Common myeloid progenitor, CD34-positive (primary cell): Measurements from ENCODE around the gene IL1RAPL2.

Experiments used
- CTCF ChIA-PET: fragments of 350-600 bp; sonication (Branson Sonifier 250); formaldehyde crosslinking; loops from one replicate; lab custom pipeline; 2021; ENCODE audit warnings: antibody characterized with exemption; lab: Charles Lee
- POLR2A ChIA-PET: fragments of 350-600 bp; sonication (Branson Sonifier 250); formaldehyde crosslinking; loops from one replicate; lab custom pipeline; 2021; ENCODE audit warnings: antibody characterized with exemption; lab: Charles Lee
- DNase-seq, 3 donors: peaks; one replicate each; pipeline versions ENCODE4 v3.0.0 to v3.0.0-alpha.2; 2013
- H3K27ac ChIP-seq, 2 experiments: 1 replicate in 1 of 2; 2 replicates in 1 of 2; pipeline ENCODE4 v1.7.0; 2013; ENCODE audit warnings: inconsistent platforms in 2 of 2, low read length in 2 of 2, mild to moderate bottlenecking in 2 of 2, low read depth in 1 of 2, moderate library complexity in 1 of 2; ENCODE audit not compliant: severe bottlenecking in 2 of 2, insufficient read depth in 1 of 2, poor library complexity in 1 of 2
- H3K27me3 ChIP-seq, 5 experiments: replicated peaks in 2 of 5; 1 replicate in 3 of 5; 2 replicates in 2 of 5; pipeline versions ENCODE4 v1.6.1 to v1.7.0; 2013; ENCODE audit warnings: low read length in 4 of 5, mild to moderate bottlenecking in 2 of 5, moderate library complexity in 2 of 5, inconsistent platforms in 1 of 5; ENCODE audit not compliant: insufficient read depth in 5 of 5, control insufficient read depth in 4 of 5
- H3K36me3 ChIP-seq, 4 experiments: 1 replicate in 2 of 4; 2 replicates in 2 of 4; pipeline versions ENCODE4 v1.6.1 to v1.7.0; 2013; ENCODE audit warnings: low read length in 3 of 4, control low read depth in 1 of 4, mild to moderate bottlenecking in 1 of 4; ENCODE audit not compliant: control insufficient read depth in 4 of 4, insufficient read depth in 4 of 4
- H3K4me1 ChIP-seq, 4 experiments: 1 replicate in 3 of 4; 2 replicates in 1 of 4; pipeline versions ENCODE4 v1.6.1 to v1.7.1; 2013; ENCODE audit warnings: low read length in 3 of 4, mild to moderate bottlenecking in 3 of 4, control low read depth in 1 of 4, inconsistent platforms in 1 of 4, moderate library complexity in 1 of 4; ENCODE audit not compliant: control insufficient read depth in 4 of 4, insufficient read depth in 4 of 4; ENCODE audit errors: control extremely low read depth in 1 of 4
- H3K4me3 ChIP-seq, 7 experiments: 1 replicate in 4 of 7; 2 replicates in 3 of 7; pipeline versions ENCODE4 v1.5.1 to v1.7.0; 2013; ENCODE audit warnings: mild to moderate bottlenecking in 7 of 7, low read length in 6 of 7, moderate library complexity in 6 of 7, inconsistent platforms in 2 of 7, low read depth in 2 of 7, control low read depth in 1 of 7; ENCODE audit not compliant: insufficient read depth in 4 of 7, control insufficient read depth in 1 of 7; ENCODE audit errors: extremely low read depth in 1 of 7
- H3K9me3 ChIP-seq, 5 experiments: 1 replicate in 4 of 5; 2 replicates in 1 of 5; pipeline versions ENCODE4 v1.6.1 to v1.7.1; 2013; ENCODE audit warnings: low read length in 4 of 5, mild to moderate bottlenecking in 2 of 5, inconsistent platforms in 1 of 5, low read depth in 1 of 5, moderate library complexity in 1 of 5; ENCODE audit not compliant: control insufficient read depth in 4 of 5, insufficient read depth in 2 of 5; ENCODE audit errors: control extremely low read depth in 1 of 5
- WGBS: methylation state at CpG from one replicate; pipeline ENCODE4 v1.1.5; 2013; ENCODE audit not compliant: insufficient coverage; 5-methylcytosine and 5-hydroxymethylcytosine counted together

IL1RAPL2 gene

GRCh38 chrX:105711805-105712204, 1145.8 kb downstream of the IL1RAPL2 start:
- POLR2A ChIA-PET, result no interaction called here
- no peak for DNase-seq

DNA sequence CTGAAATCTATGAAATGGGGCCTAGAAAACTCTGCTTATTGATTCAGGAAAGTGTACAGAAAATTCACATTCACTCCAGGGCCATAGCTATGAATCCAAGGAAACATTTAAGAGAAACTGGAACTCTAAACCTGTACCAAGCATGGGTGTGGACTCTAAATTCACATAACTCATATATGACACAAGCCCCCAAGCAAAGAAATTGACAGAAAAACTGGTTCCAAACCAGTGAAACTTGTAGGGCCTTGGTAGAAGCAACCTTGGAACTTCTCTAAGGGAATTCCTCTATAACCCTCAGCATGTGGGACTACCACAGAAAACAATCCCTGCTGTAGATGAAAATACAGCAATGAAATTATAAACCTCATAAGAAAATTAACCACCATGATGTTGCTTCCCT, 1149.7 kb downstream of the IL1RAPL2 start:
- Histone ChIP-seq H3K27me3 (no peaks in the 10 kb centered on the region), H3K4me3 (no peak overlapping the region), H3K4me1 (no peaks in the 10 kb centered on the region), H3K9me3 (no peaks in the 10 kb centered on the region), H3K36me3 (no peaks in the 10 kb centered on the region), H3K27ac (no peak overlapping the region)
- ChIA-PET CTCF (no interaction called here), POLR2A (no interaction called here)
- DNase-seq, result no peak

More at GRCh38 chrX:105711805-105712204, 1145.8 kb downstream of the IL1RAPL2 start:
- Histone ChIP-seq H3K4me3 (no peak overlapping the region), H3K4me1 (no peaks in the 10 kb centered on the region), H3K36me3 (no peaks in the 10 kb centered on the region), H3K27me3 (no peaks in the 10 kb centered on the region), H3K9me3 (no peaks in the 10 kb centered on the region), H3K27ac (no peak overlapping the region)
- CTCF ChIA-PET, result no interaction called here

- ChIA-PET CTCF (no interaction called here), POLR2A (no interaction called here)
- no peaks in the 10 kb centered on the region for H3K36me3 ChIP-seq
- no peaks in the 10 kb centered on the region for H3K4me1 ChIP-seq
- H3K4me3 ChIP-seq, result no peak overlapping the region
- no peaks in the 10 kb centered on the region for H3K27me3 ChIP-seq
- no peak for DNase-seq
- 83% methylated on average over 1 of the region's 1 CpG for WGBS
- no peaks in the 10 kb centered on the region for H3K9me3 ChIP-seq
- H3K27ac ChIP-seq, result no peak overlapping the region
Observed at GRCh38 chrX:105723966-105724735, 1158.2 kb downstream of the IL1RAPL2 start.

DNA sequence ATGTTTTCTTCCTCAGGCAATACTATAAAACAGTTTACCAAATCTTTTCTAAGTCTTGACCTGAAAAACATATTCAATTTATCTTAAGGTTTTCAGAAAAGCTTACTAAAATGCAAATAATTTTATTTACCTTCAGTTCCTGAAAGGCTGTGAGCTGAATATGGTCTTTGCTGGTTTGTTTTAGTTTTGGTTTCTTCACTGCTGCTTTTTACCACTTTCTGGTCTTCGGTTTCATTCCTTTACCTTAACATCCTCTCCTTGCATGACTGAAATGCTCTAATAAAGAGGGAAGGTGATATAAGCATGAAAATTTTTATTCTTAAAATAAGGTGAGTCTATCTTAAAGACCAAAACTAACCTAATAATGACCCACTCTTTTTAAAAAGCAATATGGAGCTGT, 1159.2 kb downstream of the IL1RAPL2 start:
- H3K27ac ChIP-seq, result no peak overlapping the region
- H3K27me3 ChIP-seq, result no peaks in the 10 kb centered on the region
- CTCF ChIA-PET, result no interaction called here
- POLR2A ChIA-PET, result no interaction called here
- H3K4me1 ChIP-seq, result no peaks in the 10 kb centered on the region
- H3K4me3 ChIP-seq, result no peak overlapping the region
- DNase-seq, result no peak
- no peaks in the 10 kb centered on the region for H3K36me3 ChIP-seq
- no peaks in the 10 kb centered on the region for H3K9me3 ChIP-seq
- WGBS, result no CpG with 5 or more reads among the region's 1 CpG

DNA sequence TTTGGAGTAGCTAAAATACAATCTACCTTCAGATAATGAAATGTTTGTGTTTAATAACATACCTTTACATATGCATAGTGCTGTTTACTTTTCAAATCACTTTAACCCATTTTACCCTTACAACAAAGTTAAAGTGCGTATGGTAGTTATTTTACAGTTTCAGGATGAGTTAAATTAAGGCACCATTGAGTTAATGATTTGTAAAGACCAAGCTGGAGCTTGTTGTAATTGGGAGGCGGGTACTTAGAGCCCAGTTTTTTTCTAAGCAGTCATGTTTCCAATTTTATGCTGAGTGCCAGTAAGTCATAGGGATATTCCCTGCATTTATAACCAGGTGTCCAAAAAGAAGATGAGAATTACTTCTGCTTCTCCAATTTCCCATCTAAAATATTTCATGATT, 1172.2 kb downstream of the IL1RAPL2 start:
- Histone ChIP-seq H3K27ac (no peak overlapping the region), H3K36me3 (no peaks in the 10 kb centered on the region), H3K9me3 (no peaks in the 10 kb centered on the region), H3K27me3 (no peaks in the 10 kb centered on the region), H3K4me3 (no peak overlapping the region), H3K4me1 (no peaks in the 10 kb centered on the region)
- POLR2A ChIA-PET, result no interaction called here
- CTCF ChIA-PET, result no interaction called here
- no CpG with 5 or more reads among the region's 2 CpGs for WGBS
- DNase-seq, result no peak

GRCh38 chrX:105744291-105744690, 1178.3 kb downstream of the IL1RAPL2 start:
- POLR2A ChIA-PET, result no interaction called here
- Histone ChIP-seq H3K36me3 (no peaks in the 10 kb centered on the region), H3K27ac (no peak overlapping the region), H3K9me3 (no peaks in the 10 kb centered on the region), H3K27me3 (no peaks in the 10 kb centered on the region), H3K4me1 (no peaks in the 10 kb centered on the region), H3K4me3 (no peak overlapping the region)
- CTCF ChIA-PET, result no interaction called here
- DNase-seq, result no peak

DNA sequence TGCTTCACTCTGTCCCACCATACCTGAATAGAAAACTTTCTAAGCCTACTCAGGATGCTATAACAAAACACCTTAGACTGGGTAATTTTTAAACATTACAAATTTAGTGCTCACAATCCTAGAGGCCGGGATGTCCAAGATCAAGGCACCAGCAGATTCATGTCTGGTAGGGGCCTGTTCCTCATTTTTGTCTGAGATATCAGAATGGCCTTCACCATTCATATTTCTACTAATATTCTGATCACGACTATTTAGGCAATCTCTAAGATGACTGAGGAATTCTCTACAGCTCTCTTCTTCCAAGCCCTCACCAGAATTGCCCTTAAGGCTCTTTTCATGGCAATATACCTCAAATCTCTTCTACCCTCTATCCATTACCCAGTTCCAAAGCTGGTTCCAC, 1178.9 kb downstream of the IL1RAPL2 start:
- POLR2A ChIA-PET, result no interaction called here
- Histone ChIP-seq H3K27ac (no peak overlapping the region), H3K9me3 (no peaks in the 10 kb centered on the region), H3K4me3 (no peak overlapping the region), H3K36me3 (no peaks in the 10 kb centered on the region), H3K4me1 (no peaks in the 10 kb centered on the region), H3K27me3 (no peaks in the 10 kb centered on the region)
- 72% methylated on average over 2 of the region's 2 CpGs for WGBS
- DNase-seq, result no peak
- CTCF ChIA-PET, result no interaction called here
